GM19468 (cell line): ENCODE measurements around the gene IGSF3.
"Not testable (repeated sequence)": the region's sequence is repeated elsewhere in the genome, so short reads cannot be mapped to it uniquely, and the experiment has no call there.

Experiments used
- ATAC-seq: cut with Tn5 transposase; IDR thresholded peaks from one replicate; pipeline ENCODE4 v1.9.1; 2021; ENCODE audit warnings: mild to moderate bottlenecking, moderate library complexity, moderate number of reproducible peaks; ENCODE audit not compliant: unreplicated experiment; ENCODE audit errors: extremely low read depth

IGSF3 gene

DNA sequence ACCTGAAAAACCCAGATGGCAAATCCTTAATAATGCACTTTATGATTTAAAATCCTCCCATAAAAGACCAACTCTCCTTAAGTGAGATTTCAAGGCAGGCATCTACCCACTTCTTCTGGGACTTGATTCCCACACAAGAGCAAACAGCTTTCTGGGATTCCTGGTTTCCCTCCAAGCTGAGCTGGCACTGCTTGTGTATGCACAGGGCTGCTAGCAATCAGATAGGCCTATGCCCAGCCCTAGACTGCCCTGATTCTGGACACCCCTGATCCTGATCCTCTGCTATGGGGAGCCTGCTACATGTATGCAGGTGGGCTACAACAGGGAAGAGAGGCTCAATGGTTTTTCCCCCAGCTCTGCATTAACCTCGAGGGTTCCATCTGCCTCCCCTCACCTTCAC is 60.1 kb downstream of the IGSF3 start:
- not testable (repeated sequence) for ATAC-seq

DNA sequence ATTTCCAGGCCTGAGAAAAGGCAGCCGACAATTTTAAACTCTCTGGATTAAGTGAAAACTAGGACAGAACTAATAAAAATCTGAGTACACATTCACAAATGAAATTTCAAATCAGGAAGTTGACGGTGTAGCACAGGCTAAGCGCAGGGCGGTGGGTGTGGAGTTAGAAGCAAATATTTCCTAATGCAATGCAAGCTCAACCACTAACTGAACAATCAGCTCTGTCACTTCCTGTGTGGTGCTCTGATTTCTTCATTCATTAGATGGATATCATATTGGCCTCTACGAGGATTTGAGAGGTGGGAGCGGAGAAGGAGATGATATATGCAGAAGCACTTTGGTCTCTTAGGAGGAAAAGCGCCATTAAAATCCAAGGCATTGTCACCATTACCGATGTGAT is 61.5 kb downstream of the IGSF3 start:
- not testable (repeated sequence) for ATAC-seq

DNA sequence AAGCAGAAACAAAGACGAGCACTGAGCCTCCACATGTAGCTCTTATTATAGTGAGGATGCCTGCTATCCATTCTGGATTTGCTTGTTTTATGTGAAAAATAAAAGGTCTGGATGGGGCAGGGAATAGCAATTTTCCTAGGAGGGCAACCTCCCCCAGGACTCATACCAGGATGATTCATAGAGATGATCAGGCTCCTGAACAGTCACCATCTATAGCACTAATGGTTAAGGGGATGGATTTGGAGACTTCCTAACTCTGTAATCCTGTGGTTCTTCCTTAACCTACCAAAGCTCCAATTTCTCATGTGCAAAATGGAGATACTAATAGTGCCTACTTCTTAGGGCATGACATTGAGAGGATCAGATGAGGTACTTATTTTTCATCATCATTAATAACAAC is 62.2 kb downstream of the IGSF3 start:
- ATAC-seq: no peak

DNA sequence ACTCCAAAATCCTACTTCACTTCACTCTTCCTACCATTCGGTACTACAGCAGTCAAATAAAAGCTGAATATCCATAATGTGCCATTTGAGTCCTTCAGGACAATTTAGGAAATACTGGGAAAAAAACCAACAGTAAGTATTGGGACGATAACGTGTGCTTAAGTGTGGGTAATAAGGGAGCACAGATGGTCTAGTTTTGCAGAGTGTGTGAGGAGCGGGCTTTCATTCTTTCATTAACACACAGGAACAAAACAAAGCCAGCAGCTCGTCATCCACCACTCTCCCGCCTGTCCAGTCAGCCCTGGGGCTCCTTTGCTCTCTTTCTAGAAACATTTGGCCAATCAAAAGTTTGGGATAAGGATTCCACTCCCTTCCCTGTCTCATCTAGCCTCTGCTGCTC is 63.1 kb downstream of the IGSF3 start:
- ATAC-seq: not testable (repeated sequence)

DNA sequence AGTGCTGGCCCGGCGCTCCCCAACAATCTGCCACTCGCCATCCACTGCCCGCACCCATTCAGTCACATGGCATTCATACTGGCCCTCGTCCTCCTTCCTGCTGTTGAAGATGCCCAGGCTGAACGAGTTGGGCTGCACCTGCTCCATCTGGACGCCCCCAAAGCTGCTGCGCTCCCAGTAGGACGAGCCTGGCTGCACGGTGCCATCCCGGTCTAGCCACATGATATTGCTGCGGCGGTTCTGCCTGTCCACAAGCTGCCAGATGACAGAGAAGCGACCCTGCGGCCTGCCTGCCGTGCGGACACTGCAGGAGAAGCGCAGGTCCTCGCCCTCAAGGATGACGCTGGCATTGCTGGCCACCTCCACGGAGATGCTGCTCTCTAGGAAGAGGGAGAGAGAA is 63.9 kb downstream of the IGSF3 start:
- ATAC-seq: not testable (repeated sequence)

DNA sequence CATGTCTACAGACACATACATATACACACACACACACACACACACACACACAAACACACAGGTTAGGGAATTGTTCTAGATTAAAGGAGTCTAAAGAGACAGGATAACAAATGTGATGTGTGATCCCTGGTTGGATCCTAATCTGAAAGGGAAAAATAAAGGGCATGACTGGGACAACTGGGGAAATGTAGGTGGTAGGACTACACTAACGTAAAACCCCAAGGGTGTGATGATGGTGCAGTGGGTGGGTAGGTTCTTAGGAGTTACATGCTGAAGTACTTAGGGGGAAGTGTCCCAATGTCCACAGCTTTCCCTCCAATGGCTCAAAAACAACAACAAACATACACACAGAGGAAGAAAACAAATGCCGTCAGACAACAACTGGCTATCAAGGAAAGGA is 68.2 kb downstream of the IGSF3 start:
- not testable (repeated sequence) for ATAC-seq

DNA sequence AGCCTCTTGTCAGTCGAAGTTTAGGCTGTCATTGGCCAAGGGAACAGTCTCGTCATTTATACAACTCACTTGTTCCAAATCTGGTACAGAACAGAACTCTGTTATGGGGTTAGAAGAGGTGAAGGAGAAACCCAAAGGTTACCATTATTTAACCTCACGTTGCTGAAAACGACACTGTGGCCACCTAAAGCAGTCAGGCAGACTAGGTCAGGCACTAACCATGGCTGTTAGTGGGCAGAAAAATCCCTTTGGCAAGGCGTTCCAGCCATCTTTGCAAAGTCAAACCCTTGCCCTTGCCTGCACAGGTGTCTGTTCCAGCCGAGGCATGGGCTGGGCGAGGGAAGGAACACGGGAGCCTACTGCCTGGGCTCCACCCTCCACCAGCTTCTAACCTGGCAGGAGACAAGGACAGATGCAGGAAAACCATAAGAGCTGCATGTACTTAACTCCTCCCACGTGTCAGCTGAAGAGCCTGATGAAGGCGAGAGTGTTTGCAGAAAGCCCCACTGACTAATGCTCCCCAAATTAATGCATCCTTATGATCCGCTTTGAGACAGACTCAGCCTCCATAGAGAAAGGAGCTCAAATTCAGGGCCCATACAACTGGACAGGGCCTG is 69.0 kb downstream of the IGSF3 start:
- not testable (repeated sequence) for ATAC-seq

DNA sequence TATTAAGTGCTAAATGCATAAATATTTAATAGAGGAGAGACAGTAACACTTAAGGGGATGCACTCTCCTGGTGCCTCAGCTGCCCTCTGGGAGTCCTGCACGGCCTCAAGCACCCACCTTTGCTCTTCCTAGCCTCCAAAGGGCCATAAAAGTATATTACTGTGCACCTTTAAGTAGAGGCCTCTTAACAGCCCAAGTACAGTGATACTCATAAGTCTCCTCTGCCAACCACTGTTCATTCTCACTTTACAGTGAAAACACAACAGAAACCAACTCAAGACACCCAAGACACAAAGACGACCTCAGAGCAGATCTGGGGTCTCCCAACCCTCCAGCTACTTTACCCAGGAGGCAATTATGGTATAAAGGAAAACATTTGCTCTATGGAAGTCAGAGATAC is 70.1 kb downstream of the IGSF3 start:
- ATAC-seq: not testable (repeated sequence)

DNA sequence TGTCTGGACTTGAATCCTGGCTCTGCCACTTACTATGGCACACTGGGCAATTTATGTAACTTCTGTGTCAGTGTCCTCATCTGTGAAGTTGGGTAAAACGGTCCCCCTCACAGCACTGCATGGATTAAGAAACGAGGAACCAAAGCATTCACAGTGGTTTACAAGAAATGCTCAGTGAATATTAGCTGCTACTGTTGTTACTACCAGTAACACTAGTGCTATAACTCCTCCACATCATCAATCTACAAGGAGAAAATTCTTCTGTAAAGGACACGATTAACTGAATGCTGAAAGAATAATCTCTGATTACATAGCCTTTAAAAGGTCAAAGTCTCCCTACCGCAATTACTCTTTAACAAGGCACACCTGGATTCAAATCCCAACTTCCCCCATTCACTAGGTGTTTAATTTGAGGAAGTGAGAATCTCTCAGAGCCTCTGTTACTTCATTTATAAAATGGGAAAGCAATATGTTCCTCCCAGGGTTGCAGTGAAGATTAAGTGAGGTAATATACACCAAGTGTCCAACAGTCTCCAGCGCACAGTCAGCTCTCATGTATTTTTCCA is 70.7 kb downstream of the IGSF3 start:
- not testable (repeated sequence) for ATAC-seq

DNA sequence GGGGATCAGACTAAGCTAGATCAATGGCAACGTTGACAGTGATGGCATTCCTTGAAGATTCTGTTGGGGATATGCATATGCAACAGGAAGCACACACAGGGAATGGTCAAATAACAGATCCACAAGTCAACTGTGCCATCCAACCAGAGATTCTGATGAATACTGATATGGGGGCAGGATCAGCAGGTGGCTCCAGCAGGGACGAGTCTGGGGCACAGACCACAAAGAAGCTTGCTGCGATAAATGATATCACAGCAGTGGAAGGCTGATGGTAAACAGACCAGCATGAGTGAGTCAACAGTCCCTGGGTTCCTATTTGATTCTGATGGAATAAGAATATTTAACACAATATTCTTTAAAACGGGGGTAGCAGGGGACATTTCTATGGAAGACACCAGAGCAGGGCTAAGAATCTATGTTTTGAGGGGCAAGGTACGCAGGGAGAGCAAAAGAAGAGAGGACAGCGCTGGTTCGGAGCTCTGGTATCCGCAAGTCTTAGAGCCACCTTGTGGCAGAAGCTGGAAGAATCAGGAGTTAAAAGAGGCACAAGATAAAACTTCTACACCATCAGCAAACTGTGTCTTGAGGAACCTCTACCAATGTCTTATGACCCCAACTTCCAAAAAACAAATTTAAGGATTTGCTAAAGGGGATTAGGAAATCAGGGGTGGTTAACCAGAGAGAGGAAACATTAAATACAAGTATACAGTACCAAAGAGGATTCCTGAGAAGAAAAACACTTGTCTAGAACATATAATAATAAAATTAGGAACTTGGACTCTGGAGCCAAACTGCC is 71.4 kb downstream of the IGSF3 start:
- not testable (repeated sequence) for ATAC-seq

DNA sequence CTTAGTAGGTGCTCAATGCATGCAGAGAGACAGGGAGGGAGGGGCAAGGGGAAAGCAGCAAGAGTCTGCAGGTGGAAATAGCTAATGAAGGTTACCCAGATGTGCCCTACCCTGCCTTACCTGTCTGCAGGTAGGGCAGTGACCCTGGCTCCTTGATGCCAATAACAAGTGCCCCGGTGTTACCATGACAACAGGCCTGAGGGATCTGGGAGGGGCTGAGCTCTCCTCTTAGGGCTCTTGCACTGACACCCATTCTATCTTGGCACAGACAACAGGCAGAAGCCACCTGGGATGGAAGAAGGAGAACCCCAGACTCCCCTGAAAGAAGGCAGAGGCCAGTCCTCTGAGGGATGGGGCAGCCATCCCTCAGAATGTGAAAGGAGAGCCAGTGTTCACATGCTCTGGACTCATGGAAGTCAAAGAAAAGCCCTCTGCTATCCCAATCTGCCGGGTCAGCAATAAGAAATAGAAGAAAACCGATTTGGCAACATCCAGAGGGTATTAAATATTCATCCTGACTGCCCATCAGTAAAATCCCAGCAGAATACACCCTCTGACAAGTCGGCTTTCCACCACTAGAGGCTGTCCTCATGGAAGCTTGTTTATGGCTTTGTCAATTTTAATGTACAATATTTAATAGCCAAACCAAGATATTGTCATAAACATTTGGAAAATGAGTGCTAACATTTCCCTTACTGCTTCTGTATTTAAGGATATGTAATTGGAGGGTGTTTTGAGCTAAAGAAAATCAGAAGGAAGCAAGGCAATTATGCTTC is 72.3 kb downstream of the IGSF3 start:
- ATAC-seq: not testable (repeated sequence)

DNA sequence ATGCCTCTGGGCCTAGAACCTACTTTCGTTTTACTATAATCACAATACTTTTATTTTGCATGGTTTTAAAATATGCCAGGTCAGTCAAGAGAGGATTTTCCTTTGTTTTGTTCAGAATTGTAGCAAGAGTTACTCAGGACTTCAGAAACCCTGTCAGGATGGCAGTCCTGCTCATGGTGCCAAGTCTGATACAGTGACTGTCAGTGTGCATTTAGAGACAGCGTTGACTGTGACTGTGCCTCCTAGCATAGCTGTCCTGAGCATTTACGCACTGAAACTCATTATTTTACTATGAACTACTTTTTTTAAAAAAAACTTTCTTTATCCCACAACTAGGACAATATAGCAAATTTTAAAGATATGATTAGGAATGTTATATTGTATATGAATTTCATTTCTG is 73.6 kb downstream of the IGSF3 start:
- ATAC-seq: not testable (repeated sequence)

DNA sequence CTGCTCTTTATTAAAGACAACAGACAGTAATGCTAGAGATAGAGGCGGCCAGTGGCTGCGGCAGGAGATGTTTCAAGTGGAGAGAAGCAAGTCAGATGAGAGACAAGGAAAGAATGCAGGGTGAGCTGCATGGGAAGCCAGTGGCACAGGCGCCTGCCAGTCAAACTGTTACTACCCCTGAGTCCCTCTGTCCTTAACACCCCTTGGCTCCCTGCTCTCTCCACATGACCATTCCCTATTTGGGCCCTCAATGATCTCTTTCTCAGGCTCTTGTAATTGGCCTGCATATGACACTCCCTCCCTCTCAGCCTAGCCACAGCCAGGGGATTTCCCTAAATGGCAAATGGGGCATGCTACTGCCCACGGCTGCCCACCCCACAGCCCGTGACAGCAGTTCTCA is 74.1 kb downstream of the IGSF3 start:
- not testable (repeated sequence) for ATAC-seq

DNA sequence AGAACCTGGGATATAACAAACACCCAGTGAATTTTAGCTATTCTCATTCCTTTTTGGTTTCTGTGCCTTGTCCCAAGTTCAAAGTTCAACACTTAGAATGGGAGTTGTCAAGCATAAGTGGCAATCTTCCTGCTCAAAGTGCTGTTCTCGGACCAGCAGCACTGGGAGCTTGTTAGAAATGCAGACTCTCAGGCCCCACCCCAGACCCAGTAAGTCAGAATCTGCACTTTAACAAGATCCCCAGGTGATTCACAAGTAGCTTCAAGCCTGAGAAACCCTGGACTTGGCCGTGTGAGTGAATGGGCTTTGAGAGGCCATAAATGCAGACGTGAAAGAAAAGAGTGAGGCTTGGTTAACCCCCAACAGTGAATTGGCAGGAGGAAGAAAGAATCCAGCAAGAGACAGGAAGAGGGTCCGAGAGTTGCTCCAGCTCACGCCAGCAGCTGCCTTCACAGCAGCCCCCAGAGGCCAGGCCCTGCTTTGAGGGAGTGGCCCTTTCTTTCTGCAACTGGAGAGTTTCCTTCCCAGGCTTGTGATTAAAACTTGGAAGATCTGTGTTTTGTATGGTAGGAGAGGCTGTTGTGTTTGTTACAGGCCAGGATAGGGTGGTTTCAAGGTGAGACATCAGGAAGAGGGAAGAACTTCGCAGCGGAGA is 75.5 kb downstream of the IGSF3 start:
- not testable (repeated sequence) for ATAC-seq

DNA sequence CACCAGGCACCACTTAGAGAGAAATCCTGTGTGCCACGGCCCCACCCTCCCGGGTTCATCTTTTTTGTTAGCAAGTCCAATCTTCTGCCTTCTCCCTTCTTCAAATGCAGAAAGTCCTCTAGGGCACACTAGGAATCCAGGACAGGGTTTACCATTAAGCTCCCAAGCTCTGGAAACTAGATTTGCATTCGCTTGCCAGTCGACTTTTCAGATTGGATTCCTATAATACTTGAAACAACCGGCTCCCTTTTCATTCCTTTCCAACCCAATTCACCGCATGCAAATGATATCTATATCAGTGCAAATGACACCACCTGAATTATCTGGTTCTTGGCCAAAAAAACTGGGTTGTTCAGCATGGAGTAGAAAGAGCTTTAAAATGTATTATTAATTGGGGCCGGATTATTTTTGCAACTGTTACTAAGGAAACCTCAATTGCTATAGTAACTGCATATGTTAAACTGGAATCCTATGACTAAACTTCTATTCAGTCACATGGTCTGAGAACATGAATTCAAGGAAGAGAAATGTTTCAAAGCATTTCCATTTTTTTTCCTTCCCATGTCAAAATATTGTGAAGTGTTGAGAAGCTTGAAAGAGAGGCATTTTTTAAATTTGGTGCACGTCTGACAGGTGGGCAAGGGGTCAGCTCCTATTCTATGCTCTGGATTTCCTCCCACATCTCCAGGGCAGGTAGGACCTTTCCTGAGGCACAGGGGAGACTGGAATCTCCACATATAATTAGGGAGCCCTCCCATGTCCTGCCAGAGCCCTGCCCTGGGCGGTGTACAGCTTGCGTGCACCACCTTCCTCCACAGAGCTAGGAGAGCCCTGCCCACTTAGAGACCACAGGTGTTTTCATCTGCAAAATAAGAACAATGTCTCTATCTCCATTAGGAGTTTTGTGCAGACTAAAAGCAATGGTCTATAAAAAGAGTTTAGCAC is 76.3 kb downstream of the IGSF3 start:
- not testable (repeated sequence) for ATAC-seq

DNA sequence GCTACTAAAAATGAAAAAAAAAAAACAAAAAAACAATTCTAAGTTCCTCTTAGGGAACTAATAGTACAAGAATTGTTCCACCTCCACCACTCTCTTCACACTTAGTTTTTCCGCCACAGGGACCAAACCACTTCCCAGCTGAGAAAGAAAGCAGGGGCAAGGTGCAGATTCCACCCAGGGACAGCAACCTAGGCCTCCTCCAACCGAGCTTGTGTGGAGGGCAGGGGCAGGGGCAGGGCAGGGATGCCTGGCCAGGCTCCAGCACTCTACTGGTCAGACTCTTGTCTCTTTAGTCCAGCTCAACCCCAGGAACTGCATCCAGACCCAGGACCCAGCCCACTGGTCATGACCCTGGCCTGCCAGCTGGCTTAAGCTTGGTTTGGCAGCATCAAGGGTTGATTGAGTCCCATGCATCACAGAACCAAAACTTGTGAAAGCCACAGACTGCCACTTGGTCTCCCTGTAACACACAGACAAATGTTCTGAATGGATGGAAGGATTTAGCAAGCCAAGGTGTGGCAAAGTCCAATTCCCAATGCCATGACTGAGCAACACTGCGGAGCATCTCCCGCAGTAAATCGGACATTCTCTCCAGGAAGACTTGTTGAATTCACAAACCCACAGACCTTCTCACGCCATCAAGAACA is 77.1 kb downstream of the IGSF3 start:
- ATAC-seq: not testable (repeated sequence)

DNA sequence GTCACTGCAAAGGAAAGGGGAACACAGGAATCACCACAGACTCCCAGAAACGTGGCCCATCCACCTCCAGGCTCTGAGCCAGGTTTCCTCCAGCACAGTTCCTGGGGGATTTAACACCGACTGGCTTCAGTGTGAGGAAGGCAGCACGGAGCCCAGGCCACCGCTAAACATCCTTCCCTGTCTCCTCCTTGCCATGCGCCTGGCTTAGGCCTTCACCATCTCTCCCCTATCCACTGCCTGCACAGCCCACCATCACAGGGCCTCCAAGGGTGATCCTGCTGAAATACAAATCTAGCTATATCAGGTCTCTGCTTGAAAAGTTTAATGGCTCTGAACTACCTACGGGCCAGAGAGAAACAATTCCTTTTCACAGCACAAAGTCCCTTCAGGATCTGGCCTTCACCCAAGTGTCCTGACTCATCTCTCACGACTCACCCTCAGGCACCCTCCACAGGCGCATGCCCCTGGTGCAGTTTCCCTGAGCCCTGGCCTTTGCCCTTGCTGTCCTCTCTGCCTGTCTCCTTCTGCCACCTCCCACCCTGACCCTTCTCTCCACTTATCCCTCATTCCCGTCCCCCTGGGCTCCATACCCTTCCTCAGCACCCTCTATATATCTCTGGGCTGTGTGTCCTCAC is 78.3 kb downstream of the IGSF3 start:
- ATAC-seq: not testable (repeated sequence)
